GM21825 (cell line): ENCODE measurements around the gene PCDHGC4.

Experiments used
- ATAC-seq: cut with Tn5 transposase; IDR thresholded peaks from one replicate; pipeline ENCODE4 v1.9.1; 2021; ENCODE audit warnings: mild to moderate bottlenecking, moderate library complexity; ENCODE audit not compliant: unreplicated experiment

The PCDHGC4 gene

GRCh38 chr5:141527426-141527825 is 42.6 kb downstream of the PCDHGC4 start:
- no peak for ATAC-seq

GRCh38 chr5:141528291-141528984 is 43.6 kb downstream of the PCDHGC4 start:
- ATAC-seq = no peak

GRCh38 chr5:141529002-141529401 is 44.2 kb downstream of the PCDHGC4 start:
- peak; percentile 46 for ATAC-seq

GRCh38 chr5:141529873-141530272 is 45.0 kb downstream of the PCDHGC4 start:
- ATAC-seq = no peak

- ATAC-seq = no peak
Measured at GRCh38 chr5:141532726-141533125, 47.9 kb downstream of the PCDHGC4 start.

GRCh38 chr5:141533897-141534296 is 49.1 kb downstream of the PCDHGC4 start:
- no peak for ATAC-seq

GRCh38 chr5:141534492-141535213 is 49.8 kb downstream of the PCDHGC4 start:
- no peak for ATAC-seq
